ENCODE results near the gene MAP2K1.
"Not testable (repeated sequence)": the region's sequence is repeated elsewhere in the genome, so short reads cannot be mapped to it uniquely, and the experiment has no call there.

GRCh38 chr15:66500346-66500745, 113.6 kb downstream of the MAP2K1 start:
- TF ChIP-seq POLR2A (IDR thresholded peaks at IDR 0.05); CTCF (IDR thresholded peaks at IDR 0.05 in 4 of 5, conservative IDR thresholded peaks at IDR 0.05 in 1 of 5): not testable (repeated sequence)

Data from gastrocnemius medialis (tissue), 4 donors.